DOHH2 (cell line): ENCODE results near the gene HNRNPUL1.

Source experiments
- CTCF ChIP-seq: fragments of 200-600 bp; sonication (generic); IDR thresholded peaks from one replicate; pipeline ENCODE4 v1.5.1; 2014; ENCODE audit warnings: antibody characterized with exemption, mild to moderate bottlenecking, low read depth, low read length; ENCODE audit not compliant: poor library complexity, severe bottlenecking
- EZH2phosphoT487 ChIP-seq: fragments of 200-600 bp; sonication (generic); IDR thresholded peaks from 2 replicates; pipeline ENCODE4 v1.6.1; 2017; ENCODE audit warnings: borderline replicate concordance, mild to moderate bottlenecking, antibody characterized with exemption, low read length, moderate library complexity, mixed read lengths

DNA sequence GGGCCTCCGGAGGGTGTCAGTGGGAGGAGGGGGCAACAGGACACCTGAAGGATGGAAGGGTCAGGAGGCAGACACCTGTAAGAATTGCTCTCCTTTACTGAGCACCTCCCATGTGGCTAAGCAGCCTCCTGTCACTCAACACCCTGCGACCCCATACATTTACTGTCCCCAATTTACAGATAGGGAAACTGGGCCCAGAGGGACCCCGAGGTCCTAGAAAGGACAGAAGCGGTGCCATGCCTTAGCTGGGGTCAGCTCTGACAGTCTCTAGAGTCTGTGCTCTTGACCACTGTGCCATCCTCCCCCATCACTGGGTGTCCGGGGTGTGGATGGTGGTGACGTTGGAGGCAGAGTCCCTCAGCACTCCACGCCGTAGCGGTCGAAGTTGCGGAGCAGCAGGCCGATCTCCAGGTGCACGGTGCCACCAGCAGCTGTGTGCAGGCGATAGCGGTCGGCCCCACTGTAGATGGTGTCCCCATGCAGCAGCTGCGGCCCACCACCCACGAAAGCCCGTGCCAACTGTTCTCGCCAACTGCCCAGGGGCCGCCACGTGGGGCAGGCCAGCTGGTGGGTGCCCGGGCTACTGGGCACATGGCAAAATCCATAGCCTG, 90.3 kb downstream of the HNRNPUL1 start:
- TF ChIP-seq CTCF (peak; percentile 39), EZH2phosphoT487 (no peak)
